Panc1 (cell line): ENCODE measurements around the gene KPNA5. TPM values are rescaled to one million over a fixed set of nuclear protein-coding genes. Genes with fewer than 3 reads are reported as not detected.

ENCODE experiments used
- ATAC-seq: fragments of 200-7000 bp; cut with Tn5 transposase; 2 replicates; pipeline ENCODE4 v1.9.1; 2020; ENCODE audit warnings: mild to moderate bottlenecking, moderate library complexity
- BruUV-seq: library from RNA; stranded (reverse); fragments of 400-500 nt; replicated peaks from 2 replicates; lab custom pipeline; 2021; lab: Mats Ljungman, UMichigan
- CTCF ChIA-PET: fragments of 300-600 bp; sonication (Branson Sonifier 250); formaldehyde crosslinking; loops from one replicate; lab custom pipeline; 2022; ENCODE audit warnings: antibody characterized with exemption; lab: Charles Lee
- POLR2A ChIA-PET: fragments of 300-600 bp; sonication (Branson Sonifier 250); formaldehyde crosslinking; loops from one replicate; lab custom pipeline; 2022; ENCODE audit warnings: antibody characterized with exemption; lab: Charles Lee
- DNase-seq: peaks from one replicate; pipeline ENCODE4 v3.0.0-alpha.2; 2010; ENCODE audit warnings: low read depth, low spot score
- H3K27ac ChIP-seq: 2 replicates; pipeline ENCODE4 v1.5.1; 2011; ENCODE audit warnings: mild to moderate bottlenecking, low read length, inconsistent platforms
- H3K27me3 ChIP-seq: fragments of 200-500 bp; sonication (Bioruptor generic); 2 replicates; pipeline ENCODE4 v1.6.0; 2014; ENCODE audit warnings: low read length, inconsistent platforms; ENCODE audit not compliant: control insufficient read depth, insufficient read depth
- H3K36me3 ChIP-seq: fragments of 200-500 bp; sonication (Bioruptor generic); 2 replicates; pipeline ENCODE4 v1.5.1; 2014; ENCODE audit warnings: inconsistent platforms, mild to moderate bottlenecking, low read length, moderate library complexity; ENCODE audit not compliant: control insufficient read depth, insufficient read depth
- H3K4me1 ChIP-seq: 2 replicates; pipeline ENCODE4 v1.5.1; 2011; ENCODE audit warnings: inconsistent platforms, mild to moderate bottlenecking, low read length, moderate library complexity; ENCODE audit not compliant: control insufficient read depth, insufficient read depth
- H3K4me3 ChIP-seq, 2 experiments: 2 replicates each; pipeline ENCODE4 v1.5.1; 2011 to 2012; ENCODE audit warnings: low read depth in 2 of 2, low read length in 2 of 2, mild to moderate bottlenecking in 2 of 2, inconsistent platforms in 1 of 2, moderate library complexity in 1 of 2
- H3K9me3 ChIP-seq: fragments of 200-500 bp; sonication (Bioruptor generic); 2 replicates; pipeline ENCODE4 v1.5.1; 2014; ENCODE audit warnings: low read depth, mild to moderate bottlenecking, inconsistent platforms, low read length, moderate library complexity; ENCODE audit not compliant: control insufficient read depth, insufficient read depth
- POLR2AphosphoS5 ChIP-seq: IDR thresholded peaks from 2 replicates; pipeline ENCODE4 v1.6.1; 2012; ENCODE audit warnings: mild to moderate bottlenecking, low read depth, low read length, moderate library complexity
- REST ChIP-seq, 2 experiments: IDR thresholded peaks; 2 replicates each; pipeline ENCODE4 v1.6.1; 2011 to 2012; ENCODE audit warnings: low read depth in 2 of 2, control low read depth in 1 of 2, low read length in 1 of 2, mild to moderate bottlenecking in 1 of 2, moderate library complexity in 1 of 2; ENCODE audit not compliant: insufficient read depth in 1 of 2
- SIN3A ChIP-seq: IDR thresholded peaks from 2 replicates; pipeline ENCODE4 v1.6.1; 2012; ENCODE audit warnings: low read depth, mild to moderate bottlenecking, low read length, moderate library complexity, borderline replicate concordance; ENCODE audit not compliant: insufficient read depth
- TCF7L2 ChIP-seq: IDR thresholded peaks from 2 replicates; pipeline ENCODE4 v1.6.1; 2011; ENCODE audit warnings: mild to moderate bottlenecking, low read depth, low read length, inconsistent platforms
- in situ Hi-C: cut with HindIII; loops from 2 replicates; pipeline ENCODE4 v1.10.0; 2016; ENCODE audit warnings: low sequenced_read_pairs, low pct_unique_long_range_greater_than_20kb
- intact Hi-C: fragments of 100-400 bp; cut with micrococcal nuclease; formaldehyde crosslinking; loops from one replicate; pipeline ENCODE4 v1.10.0; 2022; ENCODE audit not compliant: unreplicated experiment
- total RNA-seq: library from RNA; stranded (reverse); gene quantifications from one replicate; pipeline ENCODE4 v1.2.1, GENCODE V29; 2021; ENCODE audit not compliant: unreplicated experiment
- TF ChIP-seq, protein P1 (sequence below): fragments of 450-650 bp; IDR thresholded peaks from 2 replicates; pipeline ENCODE4 v1.5.1; 2017; ENCODE audit warnings: mild to moderate bottlenecking

Gene KPNA5
- total RNA-seq, 1 experiment from 2014 or later = 16.2 TPM

GRCh38 chr6:116714761-116715160, 33.8 kb downstream of the KPNA5 start:
- intact Hi-C loops (no loop called here), in situ Hi-C loops (no loop called here)
- no peaks in the 10 kb centered on the region for H3K27me3 ChIP-seq
- H3K36me3 ChIP-seq = peaks cover 9% of the 10 kb centered on the region
- CTCF ChIA-PET = no interaction called here
- TF ChIP-seq REST (IDR thresholded peaks at IDR 0.05; ENCODE audit: insufficient read depth in 1 of 2, low read depth in 2 of 2, low read length in 1 of 2) = no peak
- no peak for TF ChIP-seq SIN3A
- TF ChIP-seq POLR2AphosphoS5 = no peak
- TF ChIP-seq, protein P1, sequence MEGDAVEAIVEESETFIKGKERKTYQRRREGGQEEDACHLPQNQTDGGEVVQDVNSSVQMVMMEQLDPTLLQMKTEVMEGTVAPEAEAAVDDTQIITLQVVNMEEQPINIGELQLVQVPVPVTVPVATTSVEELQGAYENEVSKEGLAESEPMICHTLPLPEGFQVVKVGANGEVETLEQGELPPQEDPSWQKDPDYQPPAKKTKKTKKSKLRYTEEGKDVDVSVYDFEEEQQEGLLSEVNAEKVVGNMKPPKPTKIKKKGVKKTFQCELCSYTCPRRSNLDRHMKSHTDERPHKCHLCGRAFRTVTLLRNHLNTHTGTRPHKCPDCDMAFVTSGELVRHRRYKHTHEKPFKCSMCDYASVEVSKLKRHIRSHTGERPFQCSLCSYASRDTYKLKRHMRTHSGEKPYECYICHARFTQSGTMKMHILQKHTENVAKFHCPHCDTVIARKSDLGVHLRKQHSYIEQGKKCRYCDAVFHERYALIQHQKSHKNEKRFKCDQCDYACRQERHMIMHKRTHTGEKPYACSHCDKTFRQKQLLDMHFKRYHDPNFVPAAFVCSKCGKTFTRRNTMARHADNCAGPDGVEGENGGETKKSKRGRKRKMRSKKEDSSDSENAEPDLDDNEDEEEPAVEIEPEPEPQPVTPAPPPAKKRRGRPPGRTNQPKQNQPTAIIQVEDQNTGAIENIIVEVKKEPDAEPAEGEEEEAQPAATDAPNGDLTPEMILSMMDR = no peak
- no peak for TF ChIP-seq TCF7L2
- POLR2A ChIA-PET = no interaction called here
- no peak overlapping the region for H3K27ac ChIP-seq
- BruUV-seq = no TSS peak
- ATAC-seq (no peak), DNase-seq (no peak)
- no peaks in the 10 kb centered on the region for H3K4me1 ChIP-seq
- no peak overlapping the region for H3K4me3 ChIP-seq
- H3K9me3 ChIP-seq = no peaks in the 10 kb centered on the region

DNA sequence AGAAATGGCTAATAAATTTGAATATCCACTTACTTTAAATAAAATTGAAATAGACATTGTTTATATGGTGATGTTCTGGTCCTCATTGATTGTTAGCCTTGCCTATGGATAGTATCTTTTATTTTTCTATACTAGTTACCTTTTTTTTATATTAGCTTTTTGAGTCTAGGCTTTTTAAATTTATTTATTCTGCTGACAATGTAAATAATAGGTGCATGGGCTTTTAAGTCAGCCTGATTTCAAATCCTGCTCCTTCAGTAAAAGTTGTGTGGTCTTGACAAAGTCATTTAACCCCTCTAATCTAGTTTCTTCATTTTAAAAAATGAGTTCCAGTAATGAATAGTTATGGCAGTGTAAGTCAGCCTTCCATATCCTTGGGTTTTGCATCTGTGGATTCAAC, 45.9 kb downstream of the KPNA5 start:
- H3K27me3 ChIP-seq = no peaks in the 10 kb centered on the region
- TF ChIP-seq SIN3A (no peak), REST (IDR thresholded peaks at IDR 0.05; ENCODE audit: insufficient read depth in 1 of 2, low read depth in 2 of 2, low read length in 1 of 2) (no peak), TCF7L2 (no peak), POLR2AphosphoS5 (no peak)
- TF ChIP-seq, protein P1 = no peak
- peaks cover 44% of the 10 kb centered on the region for H3K36me3 ChIP-seq
- POLR2A ChIA-PET = no interaction called here
- DNase-seq (no peak), ATAC-seq (no peak)
- CTCF ChIA-PET = no interaction called here
- H3K27ac ChIP-seq = no peak overlapping the region
- intact Hi-C loops (no loop called here), in situ Hi-C loops (no loop called here)
- H3K9me3 ChIP-seq = no peaks in the 10 kb centered on the region
- no peaks in the 10 kb centered on the region for H3K4me1 ChIP-seq
- H3K4me3 ChIP-seq = no peak overlapping the region
- BruUV-seq = no TSS peak
